ENCODE data around the gene DGKZ.
"Not testable (repeated sequence)": the region's sequence is repeated elsewhere in the genome, so short reads cannot be mapped to it uniquely, and the experiment has no call there.

Gene DGKZ

GRCh38 chr11:46346886-46347636, at the start of gene DGKZ:
DGKZ (plus strand) TSS chr11:46347463; CDS start chr11:46347660, 197 bp downstream.
- peak within 1 kb of the TSS; percentile 88 for H3K27ac ChIP-seq
- TF ChIP-seq ZFX (IDR thresholded peaks at IDR 0.05) (no peak), CTCF (conservative IDR thresholded peaks at IDR 0.05) (peak; percentile 100)

GRCh38 chr11:46298699-46299433, 48.4 kb upstream of the DGKZ start:
- H3K27ac ChIP-seq, result no peak overlapping the region
- no peak for TF ChIP-seq ZFX (IDR thresholded peaks at IDR 0.05)

- TF ChIP-seq CTCF (conservative IDR thresholded peaks at IDR 0.05), result no peak
- TF ChIP-seq ZFX (IDR thresholded peaks at IDR 0.05), result no peak
- H3K27ac ChIP-seq, result no peak overlapping the region
Measured at GRCh38 chr11:46299451-46299961, 47.8 kb upstream of the DGKZ start.

- TF ChIP-seq ZFX (IDR thresholded peaks at IDR 0.05) (no peak), CTCF (conservative IDR thresholded peaks at IDR 0.05) (no peak)
- no peak overlapping the region for H3K27ac ChIP-seq
Measured at GRCh38 chr11:46300270-46300669, 47.0 kb upstream of the DGKZ start.

- TF ChIP-seq ZFX (IDR thresholded peaks at IDR 0.05) (no peak), CTCF (conservative IDR thresholded peaks at IDR 0.05) (no peak)
- no peak overlapping the region for H3K27ac ChIP-seq
Measured at GRCh38 chr11:46302866-46303265, 44.4 kb upstream of the DGKZ start.

GRCh38 chr11:46304036-46304435, 43.2 kb upstream of the DGKZ start:
- not testable (repeated sequence) for H3K27ac ChIP-seq

- no peak overlapping the region for H3K27ac ChIP-seq
- TF ChIP-seq ZFX (IDR thresholded peaks at IDR 0.05) (no peak), CTCF (conservative IDR thresholded peaks at IDR 0.05) (no peak)
Measured at GRCh38 chr11:46304605-46305179, 42.6 kb upstream of the DGKZ start.

GRCh38 chr11:46305295-46305694, 42.0 kb upstream of the DGKZ start:
- no peak overlapping the region for H3K27ac ChIP-seq
- TF ChIP-seq CTCF (conservative IDR thresholded peaks at IDR 0.05) (no peak), ZFX (IDR thresholded peaks at IDR 0.05) (no peak)
